Neural progenitor cell (in vitro differentiated cells): ENCODE results near the gene TRAPPC4. TPM values are rescaled to one million over a fixed set of nuclear protein-coding genes. Genes with fewer than 3 reads are reported as not detected.

ENCODE experiments used
- DNase-seq: peaks from one replicate; pipeline ENCODE4 v3.0.0-alpha.2; 2016; ENCODE audit warnings: low spot score
- H2AFZ ChIP-seq: fragments of 200-600 bp; sonication (generic); replicated peaks from 2 replicates; pipeline ENCODE4 v1.6.1; 2016; ENCODE audit warnings: antibody characterized with exemption
- H3F3A ChIP-seq: fragments of 200-600 bp; sonication (generic); 2 replicates; pipeline ENCODE4 v1.6.1; 2016; ENCODE audit warnings: antibody characterized with exemption, low read depth
- H3K27ac ChIP-seq: fragments of 200-600 bp; sonication (generic); 2 replicates; pipeline ENCODE4 v1.5.1; 2016; ENCODE audit warnings: mild to moderate bottlenecking
- H3K27me3 ChIP-seq: fragments of 200-600 bp; sonication (generic); 2 replicates; pipeline ENCODE4 v1.6.1; 2016; ENCODE audit warnings: mild to moderate bottlenecking, moderate library complexity
- H3K36me3 ChIP-seq: fragments of 200-600 bp; sonication (generic); 2 replicates; pipeline ENCODE4 v1.5.1; 2016
- H3K4me1 ChIP-seq: fragments of 200-600 bp; sonication (generic); 2 replicates; pipeline ENCODE4 v1.6.1; 2016; ENCODE audit warnings: mixed run types
- H3K4me2 ChIP-seq: fragments of 200-600 bp; sonication (generic); 2 replicates; pipeline ENCODE4 v1.6.1; 2016
- H3K4me3 ChIP-seq: fragments of 200-600 bp; sonication (generic); 2 replicates; pipeline ENCODE4 v1.5.1; 2016
- H3K79me2 ChIP-seq: fragments of 200-600 bp; sonication (generic); 2 replicates; pipeline ENCODE4 v1.6.1; 2016; ENCODE audit warnings: low read depth
- H3K9ac ChIP-seq: fragments of 200-600 bp; sonication (generic); 2 replicates; pipeline ENCODE4 v1.6.1; 2016
- H3K9me3 ChIP-seq: fragments of 200-600 bp; sonication (generic); 2 replicates; pipeline ENCODE4 v1.5.1; 2016; ENCODE audit warnings: low read depth
- H4K20me1 ChIP-seq: fragments of 200-600 bp; sonication (generic); 2 replicates; pipeline ENCODE4 v1.6.1; 2016; ENCODE audit warnings: low read depth
- H3K27ac Mint-ChIP-seq: 3 replicates; pipeline ENCODE4 v1.8.0; 2021; ENCODE audit warnings: mixed read lengths
- H3K27me3 Mint-ChIP-seq: 2 replicates; pipeline ENCODE4 v1.8.0; 2022; ENCODE audit warnings: low read depth, mild to moderate bottlenecking, inconsistent platforms, moderate library complexity, mixed read lengths; ENCODE audit not compliant: insufficient read depth
- H3K36me3 Mint-ChIP-seq: 3 replicates; pipeline ENCODE4 v1.8.0; 2021; ENCODE audit warnings: mixed read lengths
- H3K4me1 Mint-ChIP-seq: 3 replicates; pipeline ENCODE4 v1.8.0; 2021; ENCODE audit warnings: mixed read lengths
- H3K4me3 Mint-ChIP-seq: 3 replicates; pipeline ENCODE4 v1.8.0; 2021; ENCODE audit warnings: mild to moderate bottlenecking, moderate library complexity, mixed read lengths
- H3K9me3 Mint-ChIP-seq: 3 replicates; pipeline ENCODE4 v1.8.0; 2020; ENCODE audit warnings: mixed read lengths
- CTCF ChIP-seq: fragments of 200-600 bp; sonication (generic); IDR thresholded peaks from 2 replicates; pipeline ENCODE4 v1.5.1; 2017; ENCODE audit warnings: antibody characterized with exemption, mild to moderate bottlenecking
- EZH2 ChIP-seq: fragments of 200-600 bp; sonication (generic); IDR thresholded peaks from 2 replicates; pipeline ENCODE4 v1.6.1; 2017; ENCODE audit warnings: antibody characterized with exemption, mild to moderate bottlenecking, moderate library complexity
- EZH2phosphoT487 ChIP-seq: fragments of 200-600 bp; sonication (generic); IDR thresholded peaks from 2 replicates; pipeline ENCODE4 v1.6.1; 2017; ENCODE audit warnings: antibody characterized with exemption
- total RNA-seq: library from RNA; depleted of rRNA; stranded (reverse); fragments of >200 nt; gene quantifications from 2 replicates; pipeline ENCODE4 v1.2.3, GENCODE V29; 2015; ENCODE audit warnings: low replicate concordance

TRAPPC4 gene
- total RNA-seq, 1 donor from 2014 or later, result 53.5 TPM

DNA sequence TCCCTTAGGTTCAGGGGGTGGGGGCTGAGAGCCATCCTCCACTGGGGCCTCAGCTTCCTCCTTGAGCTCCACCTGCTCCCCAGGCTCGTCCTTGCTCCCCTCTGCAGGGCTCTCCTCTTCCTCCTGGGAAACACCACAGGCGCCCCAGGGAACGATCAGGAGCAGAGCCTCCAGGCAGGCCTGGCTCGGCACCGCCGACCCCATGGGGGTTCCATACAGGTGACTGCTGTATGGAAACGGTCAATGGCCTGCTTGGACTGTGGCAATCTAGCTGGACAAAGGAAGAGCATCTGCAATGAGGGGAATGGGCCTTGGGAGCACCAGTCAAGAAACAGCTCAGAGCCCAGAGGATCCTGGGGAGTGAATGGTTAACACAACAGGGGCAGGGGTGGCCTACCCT is 30.5 kb downstream of the TRAPPC4 start:
- no peaks in the 10 kb centered on the region for H3K36me3 ChIP-seq
- no peak overlapping the region for H3K27ac ChIP-seq
- H3K9me3 ChIP-seq, result no peaks in the 10 kb centered on the region
- no peak overlapping the region for H3K4me3 Mint-ChIP-seq
- H3K79me2 ChIP-seq, result peaks cover 6% of the 10 kb centered on the region
- DNase-seq, result no peak
- no peaks in the 10 kb centered on the region for H3K4me1 Mint-ChIP-seq
- no peak overlapping the region for H3K4me3 ChIP-seq
- no peaks in the 10 kb centered on the region for H4K20me1 ChIP-seq
- H3K36me3 Mint-ChIP-seq, result peaks cover 37% of the 10 kb centered on the region
- no peak overlapping the region for H3K9ac ChIP-seq
- no peak overlapping the region for H3K4me2 ChIP-seq
- no peak overlapping the region for H2AFZ ChIP-seq
- no peaks in the 10 kb centered on the region for H3K4me1 ChIP-seq
- no peaks in the 10 kb centered on the region for H3K27me3 ChIP-seq
- peaks cover 14% of the 10 kb centered on the region for H3F3A ChIP-seq
- no peaks in the 10 kb centered on the region for H3K9me3 Mint-ChIP-seq
- H3K27me3 Mint-ChIP-seq, result peaks cover 4% of the 10 kb centered on the region
- TF ChIP-seq EZH2, result no peak
- TF ChIP-seq CTCF, result no peak
- no peak for TF ChIP-seq EZH2phosphoT487
- H3K27ac Mint-ChIP-seq, result no peak overlapping the region

GRCh38 chr11:119051440-119052162 is 33.0 kb downstream of the TRAPPC4 start:
- no peaks in the 10 kb centered on the region for H3K9me3 Mint-ChIP-seq
- peaks cover 12% of the 10 kb centered on the region for H4K20me1 ChIP-seq

GRCh38 chr11:119052163-119052814 is 33.7 kb downstream of the TRAPPC4 start:
- no peak for DNase-seq
- peaks cover 35% of the 10 kb centered on the region for H3K79me2 ChIP-seq
- H2AFZ ChIP-seq, result no peak overlapping the region
- no peaks in the 10 kb centered on the region for H3K27me3 ChIP-seq
- no peak overlapping the region for H3K4me2 ChIP-seq
- no peak for TF ChIP-seq CTCF
- no peak for TF ChIP-seq EZH2phosphoT487
- no peak for TF ChIP-seq EZH2
- H3K36me3 Mint-ChIP-seq, result peaks cover 45% of the 10 kb centered on the region
- no peak overlapping the region for H3K9ac ChIP-seq
- H3K27ac Mint-ChIP-seq, result no peak overlapping the region
- peaks cover 12% of the 10 kb centered on the region for H4K20me1 ChIP-seq
- no peaks in the 10 kb centered on the region for H3K9me3 ChIP-seq
- no peaks in the 10 kb centered on the region for H3K9me3 Mint-ChIP-seq
- H3K4me1 ChIP-seq, result no peaks in the 10 kb centered on the region
- no peaks in the 10 kb centered on the region for H3K36me3 ChIP-seq
- peak overlapping the region; percentile 43 for H3K4me3 Mint-ChIP-seq
- peaks cover 8% of the 10 kb centered on the region for H3K4me1 Mint-ChIP-seq
- peaks cover 5% of the 10 kb centered on the region for H3F3A ChIP-seq
- no peak overlapping the region for H3K27ac ChIP-seq
- no peak overlapping the region for H3K4me3 ChIP-seq
- peaks cover 4% of the 10 kb centered on the region for H3K27me3 Mint-ChIP-seq

More at GRCh38 chr11:119051440-119052162, 33.0 kb downstream of the TRAPPC4 start:
- Histone ChIP-seq H3K36me3 (no peaks in the 10 kb centered on the region), H3K9me3 (no peaks in the 10 kb centered on the region), H3K79me2 (peaks cover 31% of the 10 kb centered on the region), H3K9ac (no peak overlapping the region), H3K27me3 (no peaks in the 10 kb centered on the region), H3K4me2 (no peak overlapping the region), H3F3A (peaks cover 4% of the 10 kb centered on the region), H3K27ac (no peak overlapping the region), H3K4me3 (no peak overlapping the region), H2AFZ (no peak overlapping the region), H3K4me1 (no peaks in the 10 kb centered on the region)
- H3K4me3 Mint-ChIP-seq, result peak overlapping the region; percentile 43
- H3K36me3 Mint-ChIP-seq, result peaks cover 48% of the 10 kb centered on the region
- no peak for TF ChIP-seq CTCF
- TF ChIP-seq EZH2phosphoT487, result no peak
- no peak for TF ChIP-seq EZH2
- H3K27me3 Mint-ChIP-seq, result peaks cover 6% of the 10 kb centered on the region
- no peak for DNase-seq
- peaks cover 8% of the 10 kb centered on the region for H3K4me1 Mint-ChIP-seq
- H3K27ac Mint-ChIP-seq, result no peak overlapping the region
